Astrocyte of the cerebellum (primary cell): Measurements from ENCODE around the gene EGFR.

Experiments used
- DNase-seq: peaks from one replicate; pipeline ENCODE4 v3.0.0-alpha.2; 2011; ENCODE audit warnings: low read depth
- H3K4me3 ChIP-seq: 2 replicates; pipeline ENCODE4 v1.5.1; 2011; ENCODE audit warnings: mild to moderate bottlenecking, low read depth, low read length, moderate library complexity
- CTCF ChIP-seq: IDR thresholded peaks from 2 replicates; pipeline ENCODE4 v1.5.1; 2012; ENCODE audit warnings: low read length, low read depth, moderate library complexity, mild to moderate bottlenecking; ENCODE audit errors: missing control alignments
- in situ Hi-C: cut with HindIII; loops from 2 replicates; pipeline ENCODE4 v1.10.0; 2017; ENCODE audit warnings: low sequenced_read_pairs

The EGFR gene

GRCh38 chr7:55198634-55199392, 180.0 kb downstream of the EGFR start:
- no peak for DNase-seq
- no peak for TF ChIP-seq CTCF
- in situ Hi-C loops = no loop called here
- no peak overlapping the region for H3K4me3 ChIP-seq

DNA sequence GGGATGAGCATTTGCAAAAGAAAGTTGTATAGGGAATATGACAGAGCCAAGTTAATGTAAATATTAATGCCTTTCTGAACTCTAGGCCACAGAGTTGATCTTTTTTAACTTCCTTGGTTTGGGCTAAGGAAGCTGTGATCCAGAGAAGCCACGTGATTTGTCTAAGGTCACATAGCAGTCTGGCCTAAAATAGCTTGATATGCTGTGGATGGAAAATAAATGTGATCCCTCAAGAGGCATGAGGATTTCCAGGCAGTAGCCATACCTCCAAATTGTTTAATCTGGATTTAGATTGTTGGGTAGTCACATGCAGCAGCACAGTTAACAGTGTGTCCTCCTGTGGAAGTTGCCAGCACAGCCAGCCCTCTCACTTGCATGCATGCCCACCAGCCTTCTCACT, 180.6 kb downstream of the EGFR start:
- DNase-seq = no peak
- TF ChIP-seq CTCF = no peak
- H3K4me3 ChIP-seq = no peak overlapping the region
- in situ Hi-C loops = no loop called here

DNA sequence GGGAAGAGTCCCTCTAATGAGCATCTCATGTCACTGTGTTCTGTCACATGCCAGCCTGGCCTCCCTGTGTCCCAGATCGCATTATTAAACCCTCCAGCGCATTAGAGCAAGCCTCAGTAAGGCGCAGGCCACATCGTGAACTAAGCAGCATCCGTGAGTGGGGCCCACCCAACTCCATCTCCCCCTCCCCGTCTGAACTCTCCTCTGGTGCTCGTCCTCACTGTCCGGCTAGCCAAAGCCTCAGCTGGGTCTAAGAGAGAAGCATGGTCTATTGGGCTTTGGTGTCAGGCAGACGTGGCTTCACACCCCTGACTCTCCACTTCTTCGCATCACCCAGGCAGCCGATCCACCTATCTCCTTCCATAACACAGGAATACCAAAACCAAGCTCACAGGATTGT, 181.6 kb downstream of the EGFR start:
- in situ Hi-C loops = no loop called here
- DNase-seq = no peak
- no peak for TF ChIP-seq CTCF
- H3K4me3 ChIP-seq = no peak overlapping the region

- in situ Hi-C loops = no loop called here
- H3K4me3 ChIP-seq = no peak overlapping the region
Measured at GRCh38 chr7:55202150-55202913, 183.5 kb downstream of the EGFR start.

DNA sequence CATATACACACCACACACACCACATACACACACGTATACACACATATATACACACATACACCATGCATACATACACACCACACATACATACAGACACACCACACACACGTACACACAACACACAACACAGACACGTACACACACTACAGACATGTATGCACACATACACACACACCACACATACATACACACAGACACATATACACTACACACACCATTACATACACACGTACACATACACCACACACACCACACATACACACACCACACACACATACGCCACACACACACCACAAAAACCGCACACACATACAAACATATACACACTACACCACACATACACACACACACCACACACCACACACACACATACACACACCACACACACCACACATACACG, 184.5 kb downstream of the EGFR start:
- in situ Hi-C loops = no loop called here
- no peak overlapping the region for H3K4me3 ChIP-seq
- DNase-seq = no peak
- no peak for TF ChIP-seq CTCF

More at GRCh38 chr7:55202150-55202913, 183.5 kb downstream of the EGFR start:
- no peak for TF ChIP-seq CTCF
- DNase-seq = no peak

DNA sequence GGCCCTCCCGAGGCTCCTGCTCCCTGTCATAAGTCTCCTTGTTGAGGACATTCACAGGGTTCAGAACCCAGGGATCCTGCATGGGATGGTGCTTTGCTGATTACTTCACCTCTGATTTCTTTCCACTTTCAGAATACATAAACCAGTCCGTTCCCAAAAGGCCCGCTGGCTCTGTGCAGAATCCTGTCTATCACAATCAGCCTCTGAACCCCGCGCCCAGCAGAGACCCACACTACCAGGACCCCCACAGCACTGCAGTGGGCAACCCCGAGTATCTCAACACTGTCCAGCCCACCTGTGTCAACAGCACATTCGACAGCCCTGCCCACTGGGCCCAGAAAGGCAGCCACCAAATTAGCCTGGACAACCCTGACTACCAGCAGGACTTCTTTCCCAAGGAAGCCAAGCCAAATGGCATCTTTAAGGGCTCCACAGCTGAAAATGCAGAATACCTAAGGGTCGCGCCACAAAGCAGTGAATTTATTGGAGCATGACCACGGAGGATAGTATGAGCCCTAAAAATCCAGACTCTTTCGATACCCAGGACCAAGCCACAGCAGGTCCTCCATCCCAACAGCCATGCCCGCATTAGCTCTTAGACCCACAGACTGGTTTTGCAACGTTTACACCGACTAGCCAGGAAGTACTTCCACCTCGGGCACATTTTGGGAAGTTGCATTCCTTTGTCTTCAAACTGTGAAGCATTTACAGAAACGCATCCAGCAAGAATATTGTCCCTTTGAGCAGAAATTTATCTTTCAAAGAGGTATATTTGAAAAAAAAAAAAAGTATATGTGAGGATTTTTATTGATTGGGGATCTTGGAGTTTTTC, 186.5 kb downstream of the EGFR start:
- no peak overlapping the region for H3K4me3 ChIP-seq
- DNase-seq = no peak
- in situ Hi-C loops = loop anchor here (5.0 kb wide), 1 partner anchor 58 kb away; no protein-coding TSS in a partner anchor
- TF ChIP-seq CTCF = no peak
